HepG2 (cell line): ENCODE results near the gene TLR9. TPM values are rescaled to one million over a fixed set of nuclear protein-coding genes. Genes with fewer than 3 reads are reported as not detected.
A peak's percentile ranks its signal among the peaks of the same experiment; 100 is the strongest.

Experiments
- AGO1 ChIP-seq: fragments of 200-400 bp; formaldehyde crosslinking; IDR thresholded peaks from 2 replicates; pipeline ENCODE4 v1.6.1; 2017; ENCODE audit warnings: mild to moderate bottlenecking, low read depth, low read length, moderate library complexity; ENCODE audit not compliant: poor library complexity, severe bottlenecking
- HMGA1 ChIP-seq: sonication (generic); formaldehyde crosslinking; conservative IDR thresholded peaks from 2 replicates; pipeline ENCODE4 v1.4.0; 2020; ENCODE audit warnings: missing genetic modification reagents
- HMGXB3 ChIP-seq: sonication (generic); formaldehyde crosslinking; IDR thresholded peaks from 2 replicates; pipeline ENCODE4 v1.4.0; 2020; ENCODE audit warnings: missing genetic modification reagents, borderline replicate concordance
- IRF1 ChIP-seq: sonication (generic); formaldehyde crosslinking; IDR thresholded peaks from 2 replicates; pipeline ENCODE4 v1.4.0; 2020; ENCODE audit warnings: low read depth, mild to moderate bottlenecking, missing genetic modification reagents
- MEIS1 ChIP-seq: sonication (generic); formaldehyde crosslinking; IDR thresholded peaks from 2 replicates; pipeline ENCODE4 v1.9.0; 2021; ENCODE audit warnings: mild to moderate bottlenecking, missing genetic modification reagents, moderate library complexity, borderline replicate concordance
- MYPOP ChIP-seq: sonication (generic); formaldehyde crosslinking; IDR thresholded peaks from 2 replicates; pipeline ENCODE4 v1.8.1; 2023; ENCODE audit warnings: mild to moderate bottlenecking, moderate library complexity, missing genetic modification reagents
- PCBP2 ChIP-seq: fragments of 200-400 bp; formaldehyde crosslinking; optimal IDR thresholded peaks from 2 replicates; pipeline ENCODE3; 2018; ENCODE audit warnings: low read length, low read depth; ENCODE audit not compliant: poor library complexity, severe bottlenecking
- SNAPC4 ChIP-seq: sonication (generic); formaldehyde crosslinking; IDR thresholded peaks from 2 replicates; pipeline ENCODE4 v1.4.0; 2020; ENCODE audit warnings: mild to moderate bottlenecking, missing genetic modification reagents
- SRY ChIP-seq: sonication (generic); formaldehyde crosslinking; IDR thresholded peaks from 2 replicates; pipeline ENCODE4 v1.8.0; 2022; ENCODE audit warnings: mild to moderate bottlenecking, missing genetic modification reagents
- TP53 ChIP-seq: sonication (generic); formaldehyde crosslinking; conservative IDR thresholded peaks from 2 replicates; pipeline ENCODE4 v1.4.0; 2020; ENCODE audit warnings: missing genetic modification reagents
- ZNF17 ChIP-seq: sonication (generic); formaldehyde crosslinking; IDR thresholded peaks from 2 replicates; pipeline ENCODE4 v1.5.0; 2020; ENCODE audit warnings: mild to moderate bottlenecking, missing genetic modification reagents
- ZNF710 ChIP-seq: sonication (generic); formaldehyde crosslinking; IDR thresholded peaks from 2 replicates; pipeline ENCODE4 v1.5.0; 2020; ENCODE audit warnings: mild to moderate bottlenecking, missing genetic modification reagents, borderline replicate concordance
- ZNF790 ChIP-seq: sonication (generic); formaldehyde crosslinking; IDR thresholded peaks from 2 replicates; pipeline ENCODE4 v1.8.0; 2022; ENCODE audit warnings: missing genetic modification reagents, mild to moderate bottlenecking, borderline replicate concordance
- polyA plus RNA-seq, 8 experiments: library from polyadenylated mRNA; depleted of rRNA in 3 of 8; stranded (reverse) in 7 of 8; unstranded in 1 of 8; fragments of >200 nt; fragmentation: Illumina TruSeq in 4 of 8; extraction: Trizol in 4 of 8; gene quantifications; 2 replicates each; pipeline versions ENCODE4 v1.2.1 to v1.2.3, GENCODE V29; 2011 to 2016; ENCODE audit warnings: low read depth in 4 of 8, missing spikeins in 1 of 8, mixed read lengths in 1 of 8; ENCODE audit not compliant: insufficient read depth in 1 of 8
- total RNA-seq, 5 experiments: library from RNA; depleted of rRNA; stranded (reverse); fragments of >200 nt; fragmentation: Illumina TruSeq; extraction: Trizol; gene quantifications; 2 replicates each; pipeline ENCODE4 v1.2.3, GENCODE V29; 2016; ENCODE audit warnings: low read depth in 1 of 5

TLR9 gene
- total and polyA plus RNA-seq, 2 of the 13 experiments (the other 11 are each of a cell fraction or from before 2014, with no cell fraction given), result not detected

- no peak for TF ChIP-seq AGO1
- TF ChIP-seq TP53 (CRISPR knock-in tag), result no peak
- TF ChIP-seq HMGXB3 (CRISPR knock-in tag), result peak; percentile 49; the same call in 1 of the 2 replicates
- TF ChIP-seq ZNF710 (CRISPR knock-in tag), result no peak
- TF ChIP-seq MEIS1 (CRISPR knock-in tag), result peak; percentile 58; the same call in 1 of the 2 replicates
- TF ChIP-seq ZNF17 (CRISPR knock-in tag), result no peak
- no peak for TF ChIP-seq IRF1 (CRISPR knock-in tag)
- 0 out of 2 replicates have a peak, but pooled peaks have one; percentile 57 for TF ChIP-seq MYPOP (CRISPR knock-in tag)
- TF ChIP-seq SNAPC4 (CRISPR knock-in tag), result no peak
- no peak for TF ChIP-seq PCBP2
- TF ChIP-seq SRY, result peak; percentile 38; the same call in 1 of the 2 replicates
- no peak for TF ChIP-seq HMGA1 (CRISPR knock-in tag)
- TF ChIP-seq ZNF790, result no peak; the same call in 1 of the 2 replicates
These were observed 12.8 kb upstream of the TLR9 start (continued) for GRCh38 chr3:52238193-52238760.
